ENCODE data around the gene TOMM20. TPM values are rescaled to one million over a fixed set of nuclear protein-coding genes. Genes with fewer than 3 reads are reported as not detected.
"Not testable (repeated sequence)": the region's sequence is repeated elsewhere in the genome, so short reads cannot be mapped to it uniquely, and the experiment has no call there.

Gene TOMM20
- total and polyA plus RNA-seq, 4 experiments from 2014 or later = 64.4 to 108 (median 86.4) TPM

DNA sequence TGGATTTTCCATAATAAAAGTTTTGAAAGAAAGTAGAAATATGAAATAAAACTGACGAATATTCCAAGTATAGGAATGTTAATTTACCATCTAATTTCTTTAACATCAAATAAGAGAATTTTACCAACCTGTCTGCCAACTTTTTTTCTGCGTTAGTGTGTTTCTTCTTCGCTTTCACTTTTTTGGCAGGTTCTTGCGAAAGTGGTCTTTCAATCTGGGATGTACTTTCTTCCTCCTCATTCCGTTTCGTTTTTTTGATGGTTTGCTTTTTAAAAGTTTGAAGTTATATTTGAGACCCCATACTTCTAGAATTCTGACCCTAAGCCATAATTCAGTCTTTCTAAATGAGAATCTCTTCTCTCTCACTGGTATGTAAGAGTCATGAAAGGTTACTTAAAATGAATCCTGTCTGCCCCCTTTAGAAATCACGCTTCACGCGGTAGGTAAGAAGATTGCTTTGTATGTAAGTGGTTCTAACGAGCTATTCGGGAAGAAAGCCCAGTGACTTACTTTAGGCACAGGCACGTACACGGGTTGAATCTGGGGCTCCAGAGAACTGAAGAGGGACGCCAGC lies 31.8 kb upstream of the TOMM20 start:
- Histone ChIP-seq H3K9me3 (ENCODE audit: control insufficient read depth in 1 of 2, low read length in 2 of 2) (no peaks in the 10 kb centered on the region), H3K27me3 (ENCODE audit: insufficient read depth, low read length) (no peaks in the 10 kb centered on the region), H3K36me3 (ENCODE audit: insufficient read depth, low read length) (peaks cover 25% of the 10 kb centered on the region), H3K4me3 (ENCODE audit: low read length in 2 of 2) (peak overlapping the region; percentile 79 to 80), H3K4me1 (ENCODE audit: insufficient read depth, low read length) (peaks cover 51% of the 10 kb centered on the region), H3K27ac (ENCODE audit: low read depth, low read length) (peak overlapping the region; percentile 92)
- Mint-ChIP-seq H3K9me3 (peaks cover 0 to 2% (median 0%) of the 10 kb centered on the region in 8 donors), H3K36me3 (peaks cover 7 to 16% of the 10 kb centered on the region in 2 donors), H3K4me1 (peaks cover 15 to 30% (median 22%) of the 10 kb centered on the region in 4 donors), H3K27ac (peak overlapping the region; percentile 95 to 99 (median 98)), H3K27me3 (no peaks in the 10 kb centered on the region), H3K4me3 (peak overlapping the region; percentile 94 to 99 (median 98))
- ChIA-PET CTCF (ENCODE audit: partially characterized antibody) (interaction anchor here (0.8 to 1.4 kb wide), 7 partner anchors 13 to 256 kb away, joined by 3 to 6 read pairs (median 3); no protein-coding TSS in a partner anchor), POLR2A (ENCODE audit: partially characterized antibody) (interaction anchor here (0.6 to 1.8 kb wide), 42 partner anchors 10 to 787 kb away, joined by 3 to 42 read pairs (median 4); partner anchors contain the start of genes ARID4B, B3GALNT2, COA6 and GGPS1)
- DNase-seq = peak in 1 of 5 donors; percentile 65
- intact Hi-C loops (cut with micrococcal nuclease) = loop anchor here (2.0 to 5.0 kb wide), 7 partner anchors 47 to 558 kb away; partner anchors contain the start of genes ARID4B, B3GALNT2, GGPS1 and TBCE

DNA sequence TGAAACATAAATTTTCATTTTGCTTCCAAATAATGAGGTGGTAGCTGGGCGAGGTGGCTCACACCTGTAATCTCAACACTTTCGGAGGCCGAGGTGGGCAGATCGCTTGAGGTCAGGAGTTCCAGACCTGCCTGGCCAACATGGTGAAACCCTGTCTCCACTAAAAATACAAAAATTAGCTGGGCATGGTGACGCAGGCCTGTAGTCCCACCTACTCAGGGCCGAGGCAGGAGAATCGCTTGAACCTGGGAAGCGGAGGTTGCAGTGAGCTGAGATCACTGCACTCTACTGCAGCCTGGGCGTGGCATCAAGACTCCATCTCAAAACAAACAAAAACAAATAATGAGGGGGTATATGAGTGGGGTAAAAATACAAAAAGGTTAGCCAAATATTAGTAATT lies 31.3 kb upstream of the TOMM20 start:
- not testable (repeated sequence) for H3K9me3 Mint-ChIP-seq; DNase-seq; H3K27me3 ChIP-seq (ENCODE audit: insufficient read depth, low read length); H3K9me3 ChIP-seq (ENCODE audit: control insufficient read depth in 1 of 2, low read length in 2 of 2); H3K27me3 Mint-ChIP-seq
- Mint-ChIP-seq H3K4me1 (peaks cover 15 to 31% (median 22%) of the 10 kb centered on the region in 4 donors), H3K36me3 (peaks cover 8 to 17% of the 10 kb centered on the region in 2 donors), H3K27ac (peak overlapping the region; percentile 37 to 99 (median 70)), H3K4me3 (peak overlapping the region; percentile 94 to 99 (median 98))
- H3K36me3 ChIP-seq (ENCODE audit: insufficient read depth, low read length) = peaks cover 27% of the 10 kb centered on the region
- intact Hi-C loops (cut with micrococcal nuclease) = loop anchor here (2.0 to 5.0 kb wide), 7 partner anchors 47 to 558 kb away; partner anchors contain the start of genes ARID4B, B3GALNT2, GGPS1 and TBCE
- H3K4me3 ChIP-seq (ENCODE audit: low read length in 2 of 2) = peak overlapping the region in 1 of 2 donors; percentile 80
- POLR2A ChIA-PET (ENCODE audit: partially characterized antibody) = interaction anchor here (1.6 to 1.8 kb wide), 2 partner anchors 18 to 31 kb away, joined by 5 to 7 read pairs; partner anchors contain the start of gene TOMM20
- CTCF ChIA-PET (ENCODE audit: partially characterized antibody) = interaction anchor here (1.0 kb wide), 1 partner anchor 257 kb away, joined by 5 read pairs; no protein-coding TSS in a partner anchor
- H3K27ac ChIP-seq (ENCODE audit: low read depth, low read length) = peak overlapping the region; percentile 92
- H3K4me1 ChIP-seq (ENCODE audit: insufficient read depth, low read length) = peaks cover 51% of the 10 kb centered on the region

DNA sequence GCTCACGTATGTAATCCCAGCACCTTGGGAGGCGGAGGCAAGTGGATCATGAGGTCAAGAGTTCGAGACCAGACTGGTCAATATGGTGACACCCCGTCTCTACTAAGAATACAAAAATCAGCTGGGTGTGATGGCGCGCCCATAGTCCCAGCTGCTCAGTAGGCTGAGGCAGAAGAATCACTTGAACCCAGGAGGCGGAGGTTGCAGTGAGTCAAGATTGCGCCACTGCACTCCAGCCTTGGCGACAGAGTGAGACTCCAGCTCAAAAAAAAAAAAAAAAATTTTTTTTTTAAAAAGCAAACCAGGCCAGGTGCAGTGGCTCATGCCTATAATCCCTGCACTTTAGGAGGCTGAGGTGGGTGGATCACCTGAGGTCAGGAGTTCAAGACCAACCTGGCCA lies 30.6 kb upstream of the TOMM20 start:
- peak overlapping the region in 3 of 7 donors; percentile 60 to 95 (median 79) for H3K27ac Mint-ChIP-seq
- CTCF ChIA-PET (ENCODE audit: partially characterized antibody) = interaction anchor here (0.6 to 1.0 kb wide), 2 partner anchors 257 to 436 kb away, joined by 3 to 5 read pairs; no protein-coding TSS in a partner anchor
- not testable (repeated sequence) for H3K27me3 Mint-ChIP-seq

DNA sequence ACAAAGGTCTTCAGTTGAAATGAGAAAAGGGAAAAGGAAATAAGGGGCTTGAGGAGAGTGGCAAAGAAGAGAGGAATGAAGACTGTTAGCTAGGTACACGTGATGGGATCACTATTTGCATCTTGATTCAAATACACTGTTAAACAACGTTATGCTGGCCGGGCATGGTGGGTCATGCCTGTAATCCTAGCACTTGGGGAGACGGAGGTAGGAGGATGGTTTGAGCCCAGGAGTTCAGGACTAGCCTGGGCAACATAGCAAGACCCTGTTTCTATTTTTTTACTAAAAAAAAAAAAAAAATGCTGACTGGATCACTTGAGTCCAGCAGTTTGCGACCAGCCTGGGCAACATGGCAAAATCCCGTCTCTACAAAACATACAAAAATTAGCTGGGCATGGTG lies 30.0 kb upstream of the TOMM20 start:
- peaks cover 51% of the 10 kb centered on the region for H3K4me1 ChIP-seq (ENCODE audit: insufficient read depth, low read length)
- CTCF ChIA-PET (ENCODE audit: partially characterized antibody) = interaction anchor here (0.6 kb wide), 1 partner anchor 436 kb away, joined by 3 read pairs; no protein-coding TSS in a partner anchor
- H3K27me3 ChIP-seq (ENCODE audit: insufficient read depth, low read length) = no peaks in the 10 kb centered on the region
- H3K36me3 ChIP-seq (ENCODE audit: insufficient read depth, low read length) = peaks cover 35% of the 10 kb centered on the region
- Mint-ChIP-seq H3K4me3 (peak overlapping the region in 4 of 8 donors; percentile 16 to 57 (median 38)), H3K4me1 (peaks cover 21 to 40% (median 26%) of the 10 kb centered on the region in 4 donors), H3K27me3 (no peaks in the 10 kb centered on the region), H3K9me3 (no peaks in the 10 kb centered on the region), H3K36me3 (peaks cover 14 to 29% of the 10 kb centered on the region in 2 donors), H3K27ac (no peak overlapping the region)
- H3K9me3 ChIP-seq (ENCODE audit: control insufficient read depth in 1 of 2, low read length in 2 of 2) = no peaks in the 10 kb centered on the region
- intact Hi-C loops (cut with micrococcal nuclease) = no loop called here
- no peak for DNase-seq
- POLR2A ChIA-PET (ENCODE audit: partially characterized antibody) = interaction anchor here (1.6 kb wide), 2 partner anchors 29 to 31 kb away, joined by 7 read pairs; partner anchors contain the start of gene TOMM20
- H3K4me3 ChIP-seq (ENCODE audit: low read length in 2 of 2) = no peak overlapping the region
- no peak overlapping the region for H3K27ac ChIP-seq (ENCODE audit: low read depth, low read length)

More for the DNA sequence above, 30.6 kb upstream of the TOMM20 start:
- H3K27me3 ChIP-seq (ENCODE audit: insufficient read depth, low read length); H3K27ac ChIP-seq (ENCODE audit: low read depth, low read length); DNase-seq; H3K4me3 ChIP-seq (ENCODE audit: low read length in 2 of 2); intact Hi-C loops (cut with micrococcal nuclease); H3K9me3 ChIP-seq (ENCODE audit: control insufficient read depth in 1 of 2, low read length in 2 of 2); H3K9me3 Mint-ChIP-seq: not testable (repeated sequence)
- Histone ChIP-seq H3K4me1 (ENCODE audit: insufficient read depth, low read length) (peaks cover 51% of the 10 kb centered on the region), H3K36me3 (ENCODE audit: insufficient read depth, low read length) (peaks cover 33% of the 10 kb centered on the region)
- peak overlapping the region in 7 of 8 donors; percentile 27 to 99 (median 96) for H3K4me3 Mint-ChIP-seq
- POLR2A ChIA-PET (ENCODE audit: partially characterized antibody) = interaction anchor here (1.6 kb wide), 2 partner anchors 30 kb away, joined by 7 read pairs; partner anchors contain the start of gene TOMM20
- H3K4me1 Mint-ChIP-seq = peaks cover 20 to 38% (median 26%) of the 10 kb centered on the region in 4 donors
- peaks cover 11 to 24% of the 10 kb centered on the region in 2 donors for H3K36me3 Mint-ChIP-seq

DNA sequence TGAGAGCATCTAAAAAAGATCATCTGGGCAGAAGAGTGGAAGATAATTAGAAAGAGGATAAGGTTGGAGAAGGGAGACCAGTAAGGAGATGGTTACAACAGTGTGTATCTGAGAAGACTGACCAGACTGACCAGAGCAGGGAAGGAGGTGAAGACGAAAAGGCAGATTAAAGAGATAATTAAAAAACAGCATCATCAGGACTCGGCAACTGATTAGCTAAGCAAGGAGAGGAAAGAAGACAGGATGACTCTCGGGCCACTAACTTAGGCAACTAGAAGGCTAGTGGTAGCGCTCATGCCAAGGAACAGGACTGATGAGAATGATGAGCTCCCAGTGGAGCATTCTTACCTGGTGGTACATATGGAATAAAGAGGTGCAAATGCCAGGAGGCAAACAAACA lies 28.5 kb upstream of the TOMM20 start:
- POLR2A ChIA-PET (ENCODE audit: partially characterized antibody) = interaction anchor here (0.6 to 1.2 kb wide), 3 partner anchors 9 to 348 kb away, joined by 3 to 6 read pairs (median 3); no protein-coding TSS in a partner anchor
- Histone ChIP-seq H3K27me3 (ENCODE audit: insufficient read depth, low read length) (no peaks in the 10 kb centered on the region), H3K4me1 (ENCODE audit: insufficient read depth, low read length) (peaks cover 50% of the 10 kb centered on the region), H3K4me3 (ENCODE audit: low read length in 2 of 2) (no peak overlapping the region), H3K27ac (ENCODE audit: low read depth, low read length) (no peak overlapping the region), H3K9me3 (ENCODE audit: control insufficient read depth in 1 of 2, low read length in 2 of 2) (no peaks in the 10 kb centered on the region), H3K36me3 (ENCODE audit: insufficient read depth, low read length) (peaks cover 35% of the 10 kb centered on the region)
- Mint-ChIP-seq H3K4me1 (peaks cover 23 to 40% (median 25%) of the 10 kb centered on the region in 4 donors), H3K27me3 (no peaks in the 10 kb centered on the region), H3K9me3 (no peaks in the 10 kb centered on the region), H3K36me3 (peaks cover 21 to 38% of the 10 kb centered on the region in 2 donors), H3K27ac (no peak overlapping the region), H3K4me3 (no peak overlapping the region)
- DNase-seq = no peak
- intact Hi-C loops (cut with micrococcal nuclease) = no loop called here
- CTCF ChIA-PET (ENCODE audit: partially characterized antibody) = no interaction called here

DNA sequence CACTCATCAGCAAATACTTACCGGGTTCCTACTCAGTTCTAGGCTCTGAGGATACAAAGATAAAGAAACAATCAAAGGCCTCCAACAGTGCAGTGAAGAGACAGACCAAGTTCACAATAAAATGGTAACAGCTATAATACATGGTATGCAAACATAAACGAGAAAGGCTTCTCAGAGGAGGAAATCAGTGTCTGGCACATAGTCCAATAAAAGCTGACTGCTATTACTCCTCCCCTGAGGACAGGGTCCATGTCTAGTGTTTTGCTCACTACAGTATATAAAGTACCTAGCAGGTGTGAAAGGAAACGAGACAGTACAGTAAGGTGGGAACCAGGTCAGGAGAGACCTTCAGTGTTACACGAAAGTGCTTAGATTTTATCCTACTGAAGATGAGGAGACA lies 28.1 kb upstream of the TOMM20 start:
- DNase-seq = no peak
- no peak overlapping the region for H3K4me3 ChIP-seq (ENCODE audit: low read length in 2 of 2)
- peaks cover 35% of the 10 kb centered on the region for H3K36me3 ChIP-seq (ENCODE audit: insufficient read depth, low read length)
- H3K36me3 Mint-ChIP-seq = peaks cover 22 to 39% of the 10 kb centered on the region in 2 donors
- peaks cover 46% of the 10 kb centered on the region for H3K4me1 ChIP-seq (ENCODE audit: insufficient read depth, low read length)
- ChIA-PET CTCF (ENCODE audit: partially characterized antibody) (interaction anchor here (0.6 kb wide), 1 partner anchor 51 kb away, joined by 3 read pairs; no protein-coding TSS in a partner anchor), POLR2A (ENCODE audit: partially characterized antibody) (interaction anchor here (0.6 to 1.2 kb wide), 3 partner anchors 9 to 349 kb away, joined by 3 to 6 read pairs (median 3); no protein-coding TSS in a partner anchor)
- no peaks in the 10 kb centered on the region for H3K9me3 ChIP-seq (ENCODE audit: control insufficient read depth in 1 of 2, low read length in 2 of 2)
- H3K27ac ChIP-seq (ENCODE audit: low read depth, low read length) = no peak overlapping the region
- H3K4me1 Mint-ChIP-seq = peaks cover 20 to 36% (median 23%) of the 10 kb centered on the region in 4 donors
- intact Hi-C loops (cut with micrococcal nuclease) = no loop called here
- H3K9me3 Mint-ChIP-seq = no peaks in the 10 kb centered on the region
- H3K27me3 Mint-ChIP-seq = no peaks in the 10 kb centered on the region
- no peak overlapping the region for H3K4me3 Mint-ChIP-seq
- no peak overlapping the region for H3K27ac Mint-ChIP-seq
- no peaks in the 10 kb centered on the region for H3K27me3 ChIP-seq (ENCODE audit: insufficient read depth, low read length)

DNA sequence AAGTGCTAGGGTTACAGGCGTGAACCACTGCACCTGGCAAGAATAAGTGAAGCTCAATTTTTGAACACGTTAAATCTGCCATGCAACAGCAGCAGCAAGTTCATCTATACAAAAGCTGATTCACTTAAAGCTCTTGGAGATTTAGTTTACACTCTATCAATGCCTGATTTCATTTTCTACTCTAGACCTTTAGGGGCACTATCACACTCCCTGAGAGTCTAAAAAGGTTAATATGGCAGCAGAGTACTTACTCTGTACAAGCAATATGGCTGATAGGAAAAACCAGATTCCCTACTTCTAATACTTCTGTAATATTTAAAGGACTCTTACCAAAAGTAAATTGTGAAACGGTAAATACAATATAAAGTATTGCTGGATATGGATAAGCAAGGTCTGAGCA lies 27.6 kb upstream of the TOMM20 start:
- Mint-ChIP-seq H3K4me3 (no peak overlapping the region), H3K27me3 (no peaks in the 10 kb centered on the region), H3K27ac (peak overlapping the region in 4 of 7 donors; percentile 5 to 52 (median 33)), H3K9me3 (no peaks in the 10 kb centered on the region), H3K36me3 (peaks cover 25 to 38% of the 10 kb centered on the region in 2 donors), H3K4me1 (peaks cover 21 to 36% (median 22%) of the 10 kb centered on the region in 4 donors)
- no peak for DNase-seq
- no peaks in the 10 kb centered on the region for H3K9me3 ChIP-seq (ENCODE audit: control insufficient read depth in 1 of 2, low read length in 2 of 2)
- POLR2A ChIA-PET (ENCODE audit: partially characterized antibody) = interaction anchor here (1.2 kb wide), 1 partner anchor 8 kb away, joined by 3 read pairs; no protein-coding TSS in a partner anchor
- peaks cover 39% of the 10 kb centered on the region for H3K36me3 ChIP-seq (ENCODE audit: insufficient read depth, low read length)
- H3K27me3 ChIP-seq (ENCODE audit: insufficient read depth, low read length) = no peaks in the 10 kb centered on the region
- H3K4me1 ChIP-seq (ENCODE audit: insufficient read depth, low read length) = peaks cover 48% of the 10 kb centered on the region
- intact Hi-C loops (cut with micrococcal nuclease) = no loop called here
- H3K27ac ChIP-seq (ENCODE audit: low read depth, low read length) = no peak overlapping the region
- CTCF ChIA-PET (ENCODE audit: partially characterized antibody) = interaction anchor here (0.6 kb wide), 1 partner anchor 51 kb away, joined by 3 read pairs; no protein-coding TSS in a partner anchor
- H3K4me3 ChIP-seq (ENCODE audit: low read length in 2 of 2) = no peak overlapping the region

Measured in CD4-positive, alpha-beta memory T cell (primary cell).